HepG2 (cell line): Measurements from ENCODE around the gene IL1R1. TPM values are rescaled to one million over a fixed set of nuclear protein-coding genes. Genes with fewer than 3 reads are reported as not detected.

ENCODE experiments used
- ATAC-seq: fragments of 200-7000 bp; cut with Tn5 transposase; 3 replicates; pipeline ENCODE4 v1.9.1; 2020; ENCODE audit warnings: mild to moderate bottlenecking, moderate library complexity
- BruUV-seq: library from RNA; stranded (reverse); fragments of 400-500 nt; replicated peaks from 2 replicates; lab custom pipeline; 2021; lab: Mats Ljungman, UMichigan
- CTCF ChIA-PET: fragments of 300-600 bp; formaldehyde crosslinking; extraction: SDS; loops from one replicate; lab custom pipeline; 2021; ENCODE audit warnings: low total read pairs, inconsistent platforms, low intra/inter-chr PET ratio; lab: Yijun Ruan, JAX
- POLR2A ChIA-PET: fragments of 350-600 bp; sonication (Branson Sonifier 250); formaldehyde crosslinking; loops from one replicate; lab custom pipeline; 2020; ENCODE audit warnings: antibody characterized with exemption, inconsistent platforms; lab: Yijun Ruan, JAX
- DNase-seq: peaks from one replicate; pipeline ENCODE4 v3.0.0-alpha.2; 2015; ENCODE audit warnings: low spot score
- FAIRE-seq: peaks from 3 replicates; lab custom pipeline; 2011; peaks lifted over from hg19 to GRCh38; lab: Jason Lieb, UNC
- H2AFZ ChIP-seq: one replicate; pipeline ENCODE4 v1.6.1; 2011; ENCODE audit warnings: low read length, inconsistent platforms
- H3K27ac ChIP-seq: fragments of 300-600 bp; 3 replicates; pipeline ENCODE4 v1.8.0; 2011; ENCODE audit warnings: mixed run types, mild to moderate bottlenecking, mixed read lengths, low read length, inconsistent platforms; ENCODE audit not compliant: insufficient read depth; ENCODE audit errors: extremely low read length
- H3K27me3 ChIP-seq, 2 experiments: fragments of 200-600 bp in 1 of 2; 2 replicates in 1 of 2; 3 replicates in 1 of 2; pipeline versions ENCODE4 v1.6.0 to v1.8.0; 2011; ENCODE audit warnings: low read length in 2 of 2, mild to moderate bottlenecking in 2 of 2, moderate library complexity in 2 of 2, inconsistent platforms in 1 of 2; ENCODE audit not compliant: insufficient read depth in 2 of 2, control insufficient read depth in 1 of 2
- H3K36me3 ChIP-seq, 2 experiments: fragments of 200-600 bp in 1 of 2; replicated peaks in 1 of 2; 2 replicates in 1 of 2; 3 replicates in 1 of 2; pipeline versions ENCODE4 v1.5.1 to v1.8.0; 2011; ENCODE audit warnings: low read length in 2 of 2, inconsistent platforms in 1 of 2; ENCODE audit not compliant: insufficient read depth in 2 of 2, control insufficient read depth in 1 of 2
- H3K4me1 ChIP-seq: 2 replicates; pipeline ENCODE4 v1.5.1; 2012; ENCODE audit warnings: low read length, inconsistent platforms; ENCODE audit not compliant: insufficient read depth
- H3K4me2 ChIP-seq: 2 replicates; pipeline ENCODE4 v1.6.0; 2011; ENCODE audit warnings: low read depth, low read length, inconsistent platforms
- H3K4me3 ChIP-seq, 3 experiments: fragments of 200-600 bp in 1 of 3; sonication (generic), shearing (Covaris generic) in 1 of 3; replicated peaks in 1 of 3; 2 replicates each; pipeline ENCODE4 v1.5.1; 2011 to 2016; ENCODE audit warnings: low read length in 3 of 3, inconsistent platforms in 2 of 3, low read depth in 2 of 3, mild to moderate bottlenecking in 2 of 3, control low read depth in 1 of 3, mixed read lengths in 1 of 3; ENCODE audit not compliant: insufficient read depth in 1 of 3
- H3K79me2 ChIP-seq: one replicate; pipeline ENCODE4 v1.6.1; 2011; ENCODE audit warnings: low read length, inconsistent platforms; ENCODE audit not compliant: insufficient read depth
- H3K9ac ChIP-seq: 2 replicates; pipeline ENCODE4 v1.6.0; 2011; ENCODE audit warnings: mild to moderate bottlenecking, low read depth, low read length, inconsistent platforms; ENCODE audit not compliant: insufficient read depth
- H3K9me3 ChIP-seq: 2 replicates; pipeline ENCODE4 v1.5.1; 2012; ENCODE audit warnings: mild to moderate bottlenecking, low read length
- H4K20me1 ChIP-seq: 2 replicates; pipeline ENCODE4 v1.6.0; 2011; ENCODE audit warnings: inconsistent platforms, mild to moderate bottlenecking, low read length, moderate library complexity; ENCODE audit not compliant: insufficient read depth
- AGO2 ChIP-seq: fragments of 200-400 bp; formaldehyde crosslinking; optimal IDR thresholded peaks from 2 replicates; pipeline ENCODE3; 2017; ENCODE audit warnings: mild to moderate bottlenecking, low read depth, low read length, moderate library complexity
- POLR2AphosphoS5 ChIP-seq: IDR thresholded peaks from 2 replicates; pipeline ENCODE4 v1.6.1; 2012; ENCODE audit warnings: low read depth, low read length
- RBM22 ChIP-seq: fragments of 200-400 bp; formaldehyde crosslinking; optimal IDR thresholded peaks from 2 replicates; pipeline ENCODE3; 2017; ENCODE audit warnings: mild to moderate bottlenecking, low read length, moderate library complexity
- TCF7 ChIP-seq: sonication (generic); IDR thresholded peaks from 2 replicates; pipeline ENCODE4 v1.6.1; 2016; ENCODE audit warnings: antibody characterized with exemption, low read depth
- ZNF362 ChIP-seq: sonication (generic); formaldehyde crosslinking; IDR thresholded peaks from 2 replicates; pipeline ENCODE4 v1.4.0; 2020; ENCODE audit warnings: missing genetic modification reagents, mild to moderate bottlenecking, borderline replicate concordance
- ZSCAN31 ChIP-seq: sonication (generic); formaldehyde crosslinking; IDR thresholded peaks from 2 replicates; pipeline ENCODE4 v1.5.0; 2020; ENCODE audit warnings: low read depth, mild to moderate bottlenecking, missing genetic modification reagents
- WGBS: methylation state at CpG from one replicate; pipeline ENCODE4 v1.1.6; 2017; ENCODE audit warnings: low lambda C conversion rate; 5-methylcytosine and 5-hydroxymethylcytosine counted together
- in situ Hi-C: cut with HindIII; loops from 2 replicates; pipeline ENCODE4 v1.10.0; 2017; ENCODE audit warnings: low pct_unique_long_range_greater_than_20kb; ENCODE audit not compliant: extremely low pct_ligation_motif_present
- intact Hi-C: fragments of 100-400 bp; cut with micrococcal nuclease; formaldehyde crosslinking; loops from one replicate; pipeline ENCODE4 v1.10.0; 2022; ENCODE audit not compliant: unreplicated experiment
- polyA plus RNA-seq, 8 experiments: library from polyadenylated mRNA; depleted of rRNA in 3 of 8; stranded (reverse) in 7 of 8; unstranded in 1 of 8; fragments of >200 nt; fragmentation: Illumina TruSeq in 4 of 8; extraction: Trizol in 4 of 8; gene quantifications; 2 replicates each; pipeline versions ENCODE4 v1.2.1 to v1.2.3, GENCODE V29; 2011 to 2016; ENCODE audit warnings: low read depth in 4 of 8, missing spikeins in 1 of 8, mixed read lengths in 1 of 8; ENCODE audit not compliant: insufficient read depth in 1 of 8
- total RNA-seq, 5 experiments: library from RNA; depleted of rRNA; stranded (reverse); fragments of >200 nt; fragmentation: Illumina TruSeq; extraction: Trizol; gene quantifications; 2 replicates each; pipeline ENCODE4 v1.2.3, GENCODE V29; 2016; ENCODE audit warnings: low read depth in 1 of 5

IL1R1 gene
- total and polyA plus RNA-seq, 2 of the 13 experiments (the other 11 are each of a cell fraction or from before 2014, with no cell fraction given) = 38.0 to 93.1 TPM

DNA sequence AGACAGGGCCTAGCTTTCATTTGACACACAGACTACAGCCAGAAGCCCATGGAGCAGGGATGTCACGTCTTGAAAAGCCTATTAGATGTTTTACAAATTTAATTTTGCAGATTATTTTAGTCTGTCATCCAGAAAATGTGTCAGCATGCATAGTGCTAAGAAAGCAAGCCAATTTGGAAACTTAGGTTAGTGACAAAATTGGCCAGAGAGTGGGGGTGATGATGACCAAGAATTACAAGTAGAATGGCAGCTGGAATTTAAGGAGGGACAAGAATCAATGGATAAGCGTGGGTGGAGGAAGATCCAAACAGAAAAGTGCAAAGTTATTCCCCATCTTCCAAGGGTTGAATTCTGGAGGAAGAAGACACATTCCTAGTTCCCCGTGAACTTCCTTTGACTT lies 36.5 kb downstream of the IL1R1 start:
- 96% methylated on average over 3 of the region's 3 CpGs for WGBS
- Histone ChIP-seq H3K9me3 (no peaks in the 10 kb centered on the region), H3K36me3 (peaks cover 10 to 38% of the 10 kb centered on the region in 2 experiments; a peak in 4 of 5 replicates), H4K20me1 (no peaks in the 10 kb centered on the region), H3K9ac (no peak overlapping the region), H3K27me3 (no peaks in the 10 kb centered on the region), H3K4me2 (no peak overlapping the region), H3K27ac (no peak overlapping the region)
- DNase-seq = no peak
- POLR2A ChIA-PET = no interaction called here
- peak; percentile 97 for TF ChIP-seq RBM22
- peak; percentile 21; the same call in 1 of the 2 replicates for TF ChIP-seq POLR2AphosphoS5
- TF ChIP-seq ZSCAN31 (CRISPR knock-in tag) = no peak
- peak; percentile 12 for TF ChIP-seq AGO2
- TF ChIP-seq ZNF362 (CRISPR knock-in tag) = no peak
- no peak for TF ChIP-seq TCF7
- TF ChIP-seq, all 625 proteins: peak for 3
- FAIRE-seq = no peak
- H3K79me2 ChIP-seq = no peaks in the 10 kb centered on the region
- peaks cover 45% of the 10 kb centered on the region for H3K4me1 ChIP-seq
- CTCF ChIA-PET = no interaction called here
- in situ Hi-C loops (no loop called here), intact Hi-C loops (no loop called here)
- H2AFZ ChIP-seq = no peak overlapping the region
- BruUV-seq = TSS peak; percentile 40
- H3K4me3 ChIP-seq = no peak overlapping the region
- ATAC-seq = no peak
